Left ventricle myocardium inferior (tissue), 1 donor: ENCODE measurements around the gene GSE1. TPM values are rescaled to one million over a fixed set of nuclear protein-coding genes. Genes with fewer than 3 reads are reported as not detected.

Experiments
- DNase-seq: peaks from one replicate; pipeline ENCODE4 v3.0.0-alpha.2; 2020
- H3K27ac ChIP-seq: fragments of 200-600 bp; replicated peaks from 2 replicates; pipeline ENCODE4 v1.8.0; 2021
- H3K27me3 ChIP-seq: fragments of 200-600 bp; 2 replicates; pipeline ENCODE4 v1.8.0; 2021; ENCODE audit warnings: low read depth
- H3K36me3 ChIP-seq: fragments of 200-600 bp; 2 replicates; pipeline ENCODE4 v1.8.0; 2021
- H3K4me1 ChIP-seq: fragments of 200-600 bp; 2 replicates; pipeline ENCODE4 v1.8.0; 2021
- H3K4me3 ChIP-seq: fragments of 200-600 bp; 2 replicates; pipeline ENCODE4 v1.8.0; 2021; ENCODE audit warnings: mild to moderate bottlenecking, moderate library complexity
- H3K9me3 ChIP-seq: fragments of 200-600 bp; replicated peaks from 2 replicates; pipeline ENCODE4 v1.8.0; 2021
- intact Hi-C: fragments of 100-400 bp; cut with micrococcal nuclease; formaldehyde crosslinking; loops from one replicate; pipeline ENCODE4 v1.11.0; 2022
- total RNA-seq: library from RNA; stranded (reverse); fragmentation: NEBNext Ultra II Directional; extraction: Animal tissue kit (Norgen Biotek cat#: 25700); gene quantifications from one replicate; pipeline ENCODE4 v1.2.1, GENCODE V29; 2021
- TF ChIP-seq, protein P1 (sequence below): fragments of 200-600 bp; IDR thresholded peaks from 2 replicates; pipeline ENCODE4 v1.8.0; 2021; ENCODE audit warnings: antibody characterized with exemption, mild to moderate bottlenecking, borderline replicate concordance
- donor health status: DM: no; HTN: yes; CAD: no; lungs with severe emphysema.

The GSE1 gene
- total RNA-seq, 1 donor from 2014 or later = 34.2 TPM

DNA sequence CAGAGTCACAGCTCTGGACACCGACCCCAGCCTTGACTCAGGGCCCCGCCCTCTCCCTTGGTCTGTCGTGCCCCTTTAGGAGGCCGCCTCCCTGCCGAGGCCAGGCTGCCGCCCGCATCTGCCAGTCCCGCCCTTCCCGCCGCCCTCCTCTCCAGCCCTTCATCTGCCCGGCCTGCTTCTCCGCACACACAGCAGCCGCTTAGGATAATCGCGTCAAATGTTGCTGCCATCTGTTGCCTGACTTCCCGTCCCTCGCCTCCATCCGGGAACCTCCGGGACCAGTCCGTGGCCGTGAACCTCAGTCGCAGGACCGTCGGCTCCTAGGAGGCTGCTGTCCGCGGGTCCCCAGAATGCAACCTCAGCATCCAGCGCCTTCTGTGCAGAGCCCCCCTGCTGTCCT lies 11.9 kb downstream of the GSE1 start:
- Histone ChIP-seq H3K4me1 (peaks cover 88% of the 10 kb centered on the region), H3K9me3 (peaks cover 6% of the 10 kb centered on the region), H3K4me3 (no peak overlapping the region), H3K27me3 (no peaks in the 10 kb centered on the region), H3K27ac (no peak overlapping the region), H3K36me3 (no peaks in the 10 kb centered on the region)
- TF ChIP-seq, protein P1, sequence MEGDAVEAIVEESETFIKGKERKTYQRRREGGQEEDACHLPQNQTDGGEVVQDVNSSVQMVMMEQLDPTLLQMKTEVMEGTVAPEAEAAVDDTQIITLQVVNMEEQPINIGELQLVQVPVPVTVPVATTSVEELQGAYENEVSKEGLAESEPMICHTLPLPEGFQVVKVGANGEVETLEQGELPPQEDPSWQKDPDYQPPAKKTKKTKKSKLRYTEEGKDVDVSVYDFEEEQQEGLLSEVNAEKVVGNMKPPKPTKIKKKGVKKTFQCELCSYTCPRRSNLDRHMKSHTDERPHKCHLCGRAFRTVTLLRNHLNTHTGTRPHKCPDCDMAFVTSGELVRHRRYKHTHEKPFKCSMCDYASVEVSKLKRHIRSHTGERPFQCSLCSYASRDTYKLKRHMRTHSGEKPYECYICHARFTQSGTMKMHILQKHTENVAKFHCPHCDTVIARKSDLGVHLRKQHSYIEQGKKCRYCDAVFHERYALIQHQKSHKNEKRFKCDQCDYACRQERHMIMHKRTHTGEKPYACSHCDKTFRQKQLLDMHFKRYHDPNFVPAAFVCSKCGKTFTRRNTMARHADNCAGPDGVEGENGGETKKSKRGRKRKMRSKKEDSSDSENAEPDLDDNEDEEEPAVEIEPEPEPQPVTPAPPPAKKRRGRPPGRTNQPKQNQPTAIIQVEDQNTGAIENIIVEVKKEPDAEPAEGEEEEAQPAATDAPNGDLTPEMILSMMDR = no peak
- intact Hi-C loops = no loop called here
- DNase-seq = no peak

GRCh38 chr16:85625485-85626117 lies 12.5 kb downstream of the GSE1 start:
- Histone ChIP-seq H3K27ac (peak overlapping the region; percentile 87), H3K4me3 (no peak overlapping the region), H3K36me3 (no peaks in the 10 kb centered on the region), H3K4me1 (peaks cover 93% of the 10 kb centered on the region), H3K9me3 (peaks cover 8% of the 10 kb centered on the region), H3K27me3 (no peaks in the 10 kb centered on the region)
- TF ChIP-seq, protein P1 = no peak
- no peak for DNase-seq
- intact Hi-C loops = no loop called here

GRCh38 chr16:85626191-85626981 lies 13.3 kb downstream of the GSE1 start:
- DNase-seq = peak; percentile 40
- Histone ChIP-seq H3K4me1 (peaks cover 100% of the 10 kb centered on the region), H3K36me3 (no peaks in the 10 kb centered on the region), H3K27me3 (no peaks in the 10 kb centered on the region), H3K27ac (peak overlapping the region; percentile 87), H3K4me3 (peak overlapping the region; percentile 54), H3K9me3 (peaks cover 8% of the 10 kb centered on the region)
- TF ChIP-seq, protein P1 = no peak
- intact Hi-C loops = no loop called here

DNA sequence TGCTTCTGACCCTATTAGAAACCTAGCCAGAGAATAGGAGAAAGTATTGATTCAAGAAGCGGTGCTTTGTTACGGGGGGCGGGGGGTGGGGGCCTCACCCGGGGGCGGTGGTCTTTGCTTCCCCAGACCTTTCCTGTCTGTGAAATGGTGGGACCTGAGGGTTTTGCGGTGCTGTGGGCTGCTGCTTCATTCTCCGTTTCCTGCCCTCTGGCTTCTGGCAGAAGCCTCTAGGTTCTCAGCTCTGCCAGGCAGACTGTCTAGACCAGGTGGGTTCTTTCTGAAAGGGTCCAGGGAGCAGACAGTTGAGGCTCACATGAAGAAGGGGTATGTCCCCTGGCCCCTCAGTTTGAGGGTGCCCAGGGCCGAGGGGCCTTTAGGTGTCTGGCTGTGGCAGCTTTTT lies 14.0 kb downstream of the GSE1 start:
- Histone ChIP-seq H3K27ac (peak overlapping the region; percentile 87), H3K9me3 (peaks cover 8% of the 10 kb centered on the region), H3K4me3 (peak overlapping the region; percentile 54), H3K27me3 (no peaks in the 10 kb centered on the region), H3K4me1 (peaks cover 100% of the 10 kb centered on the region), H3K36me3 (no peaks in the 10 kb centered on the region)
- TF ChIP-seq, protein P1 = no peak
- DNase-seq = no peak
- intact Hi-C loops = no loop called here

DNA sequence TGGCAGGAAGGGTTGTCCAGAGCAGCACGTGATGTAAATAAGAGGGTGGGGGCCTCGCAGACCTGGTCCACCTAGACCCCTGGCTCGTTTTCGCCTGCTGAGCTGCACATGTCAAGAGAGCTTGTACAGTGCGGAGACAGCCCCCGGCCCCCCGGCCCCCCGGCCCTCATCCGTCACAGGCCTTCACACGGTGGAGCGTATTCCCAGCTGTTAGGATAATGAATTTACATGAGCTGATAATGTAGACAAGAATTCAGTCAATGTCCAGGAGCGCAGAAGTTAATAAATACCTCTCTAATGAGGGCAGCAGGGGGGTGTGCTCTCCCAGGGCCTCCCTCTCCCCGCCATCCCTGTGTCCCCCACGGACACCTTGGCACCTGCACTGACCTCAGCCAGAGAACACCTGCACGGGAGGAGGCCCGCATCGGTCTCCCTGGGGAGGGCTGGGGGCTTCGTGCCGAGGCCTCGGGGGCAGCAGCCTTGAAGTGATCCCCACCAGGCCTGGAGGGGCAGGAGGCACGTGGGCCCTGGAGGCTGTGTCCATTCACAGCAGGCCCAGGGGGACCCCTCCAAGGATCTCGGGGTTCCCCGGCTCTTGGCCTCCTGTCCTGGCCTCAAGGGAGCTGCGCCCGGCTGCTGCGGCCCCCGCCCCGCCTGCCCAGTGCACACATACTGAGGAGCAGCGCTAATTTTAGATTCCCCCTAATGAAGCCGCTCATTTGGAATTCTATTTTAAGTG lies 14.6 kb downstream of the GSE1 start:
- peak; percentile 57 for DNase-seq

More for the DNA sequence above, 14.6 kb downstream of the GSE1 start:
- H3K27ac ChIP-seq = peak overlapping the region; percentile 87
- no peaks in the 10 kb centered on the region for H3K27me3 ChIP-seq
- no peaks in the 10 kb centered on the region for H3K36me3 ChIP-seq
- H3K9me3 ChIP-seq = peaks cover 8% of the 10 kb centered on the region
- peak overlapping the region; percentile 54 for H3K4me3 ChIP-seq
- intact Hi-C loops = no loop called here
- peaks cover 100% of the 10 kb centered on the region for H3K4me1 ChIP-seq
- TF ChIP-seq, protein P1 = no peak
